Measurements from ENCODE around the gene PYGO2. TPM values are rescaled to one million over a fixed set of nuclear protein-coding genes. Genes with fewer than 3 reads are reported as not detected.

PYGO2 gene
- total and polyA plus RNA-seq, 2 of the 8 experiments (the other 6 are each of a cell fraction or from before 2014, with no cell fraction given), result 31.0 to 31.6 TPM

GRCh38 chr1:154945160-154945961 is 16.2 kb downstream of the PYGO2 start:
- Histone ChIP-seq H3K79me1 (ENCODE audit: low read depth, low read length) (no peaks in the 10 kb centered on the region), H3K4me2 (ENCODE audit: insufficient read depth in 1 of 2, low read depth in 2 of 2, low read length in 2 of 2) (no peak overlapping the region), H2AFZ (ENCODE audit: low read length) (no peak overlapping the region), H3K4ac (replicated peaks; ENCODE audit: insufficient read length, low read depth, low read length) (no peak overlapping the region), H3K36me3 (ENCODE audit: control insufficient read depth in 2 of 4, insufficient read depth in 4 of 4, low read length in 3 of 4) (no peaks in the 10 kb centered on the region; a peak in 1 of 8 replicates), H3K9me3 (ENCODE audit: insufficient read depth in 2 of 2, low read depth in 1 of 2, low read length in 1 of 2) (no peaks in the 10 kb centered on the region), H2BK20ac (ENCODE audit: low read length) (no peak overlapping the region), H2BK120ac (replicated peaks; ENCODE audit: low read depth, low read length) (no peak overlapping the region), H2AK5ac (ENCODE audit: low read depth, low read length) (no peak overlapping the region), H4K5ac (ENCODE audit: insufficient read length, low read depth, low read length) (no peak overlapping the region), H2BK15ac (ENCODE audit: low read length) (no peak overlapping the region), H3K23ac (ENCODE audit: insufficient read length) (no peak overlapping the region), H3K27ac (ENCODE audit: low read depth, low read length) (no peak overlapping the region), H3K4me3 (ENCODE audit: extremely low read depth in 1 of 4, insufficient read depth in 2 of 4, low read depth in 3 of 4, low read length in 4 of 4) (no peak overlapping the region), H3K23me2 (ENCODE audit: low read depth, low read length) (no peaks in the 10 kb centered on the region), H3K18ac (ENCODE audit: extremely low read depth, low read length) (no peak overlapping the region), H3K27me3 (replicated peaks in 1 of 4; ENCODE audit: control insufficient read depth in 3 of 4, extremely low read depth in 1 of 4, insufficient read depth in 3 of 4, low read length in 3 of 4) (no peaks in the 10 kb centered on the region), H4K8ac (ENCODE audit: extremely low read depth, insufficient read depth, low read length) (no peak overlapping the region), H4K91ac (replicated peaks; ENCODE audit: insufficient read length, low read length) (no peak overlapping the region), H3K79me2 (ENCODE audit: control insufficient read depth in 1 of 2, insufficient read depth in 2 of 2, low read length in 2 of 2) (no peaks in the 10 kb centered on the region), H4K20me1 (replicated peaks in 1 of 2; ENCODE audit: control insufficient read depth in 1 of 2, insufficient read depth in 2 of 2, low read length in 2 of 2) (peaks cover 0 to 2% of the 10 kb centered on the region in 2 experiments), H2BK5ac (ENCODE audit: low read depth, low read length) (no peak overlapping the region), H3K9ac (replicated peaks in 1 of 4; ENCODE audit: extremely low read depth in 1 of 4, low read depth in 3 of 4, low read length in 3 of 4) (no peak overlapping the region), H3K4me1 (replicated peaks in 1 of 4; ENCODE audit: control insufficient read depth in 3 of 4, insufficient read depth in 4 of 4, low read length in 3 of 4) (peaks cover 0 to 5% (median 2%) of the 10 kb centered on the region in 4 experiments; a peak in 5 of 7 replicates), H3K56ac (replicated peaks; ENCODE audit: insufficient read length, low read depth, low read length) (no peak overlapping the region), H2BK12ac (ENCODE audit: low read depth, low read length) (no peak overlapping the region), H3K14ac (ENCODE audit: insufficient read length) (no peak overlapping the region)
- no peak for DNase-seq (ENCODE audit: low read depth in 1 of 2, low spot score in 2 of 2)
- no peak for FAIRE-seq
- WGBS, 2 experiments (ENCODE audit: extremely low coverage in 1 of 2, insufficient coverage in 1 of 2, insufficient read length in 1 of 2, insufficient replicate concordance in 2 of 2, low coverage in 1 of 2, low lambda C conversion rate in 2 of 2, missing lambda C conversion rate in 1 of 2), result 94% methylated on average over 15 of the region's 15 CpGs; no CpG with 5 or more reads in 1 of the 2 experiments
- ChIA-PET POLR2A (ENCODE audit: partially characterized antibody) (interaction anchor here (0.6 to 6.0 kb wide), 6 partner anchors 8 to 27 kb away, joined by 3 to 22 read pairs (median 4); partner anchors contain the start of genes PMVK and PYGO2), CTCF (ENCODE audit: partially characterized antibody) (interaction anchor here (0.6 to 1.9 kb wide), 16 partner anchors 13 to 399 kb away, joined by 3 to 6 read pairs (median 3); partner anchors contain the start of gene SHC1)
- TF ChIP-seq HDAC2 (IDR thresholded peaks at IDR 0.05; ENCODE audit: borderline replicate concordance in 1 of 2, low read depth in 2 of 2, low read length in 2 of 2), result no peak
- no peak for TF ChIP-seq GTF2F1 (IDR thresholded peaks at IDR 0.05; ENCODE audit: borderline replicate concordance, low read depth, low read length)
- TF ChIP-seq TAF1 (IDR thresholded peaks at IDR 0.05; ENCODE audit: low read depth, low read length), result no peak
- TF ChIP-seq SIX5 (IDR thresholded peaks at IDR 0.05; ENCODE audit: low read depth, low read length), result no peak
- no peak for TF ChIP-seq YY1 (IDR thresholded peaks at IDR 0.05; ENCODE audit: low read depth, low read length)
- no peak for TF ChIP-seq BRCA1 (IDR thresholded peaks at IDR 0.05; ENCODE audit: low read depth, low read length)
- TF ChIP-seq NRF1 (IDR thresholded peaks at IDR 0.05; ENCODE audit: low read depth, low read length), result no peak
- no peak for TF ChIP-seq SIRT6 (IDR thresholded peaks at IDR 0.05; ENCODE audit: low read length)
- TF ChIP-seq SP1 (IDR thresholded peaks at IDR 0.05; ENCODE audit: low read depth, low read length), result no peak
- no peak for TF ChIP-seq JUND (IDR thresholded peaks at IDR 0.05; ENCODE audit: low read length)
- no peak for TF ChIP-seq SP4 (IDR thresholded peaks at IDR 0.05; ENCODE audit: low read length)
- no peak for TF ChIP-seq POLR2AphosphoS5 (IDR thresholded peaks at IDR 0.05; ENCODE audit: low read depth, low read length)
- no peak for TF ChIP-seq TEAD4 (IDR thresholded peaks at IDR 0.05; ENCODE audit: low read depth, low read length)
- TF ChIP-seq NANOG (IDR thresholded peaks at IDR 0.05; ENCODE audit: insufficient read depth, low read depth, low read length, poor library complexity, severe bottlenecking), result no peak

Data from H1 (cell line).